ENCODE results near the gene ZNF276.

ZNF276 gene

GRCh38 chr16:89685916-89686315 lies 35.4 kb upstream of the ZNF276 start:
- H2AFZ ChIP-seq (ENCODE audit: low read depth, low read length): no peak overlapping the region
- H3K79me2 ChIP-seq (ENCODE audit: insufficient read depth, low read length): peaks cover 20% of the 10 kb centered on the region
- no peak for TF ChIP-seq CTCF (IDR thresholded peaks at IDR 0.05; ENCODE audit: borderline replicate concordance, extremely low read depth, low read length, poor library complexity, severe bottlenecking)
- TF ChIP-seq EZH2 (IDR thresholded peaks at IDR 0.05; ENCODE audit: borderline replicate concordance, low read depth, low read length, severe bottlenecking): no peak
- H3K4me2 ChIP-seq (ENCODE audit: insufficient read depth, low read length): peak overlapping the region; percentile 89
- DNase-seq (no peak), ATAC-seq (ENCODE audit: insufficient read depth, low read depth) (no peak)
- H3K36me3 ChIP-seq (ENCODE audit: insufficient read depth, low read length): peaks cover 16% of the 10 kb centered on the region
- no peak overlapping the region for H3K9ac ChIP-seq (ENCODE audit: low read depth, low read length)
- no peaks in the 10 kb centered on the region for H3K27me3 ChIP-seq (ENCODE audit: insufficient read depth, low read length, poor library complexity)
- H3K4me1 ChIP-seq (ENCODE audit: insufficient read depth, low read length): peaks cover 22% of the 10 kb centered on the region
- H4K20me1 ChIP-seq (ENCODE audit: insufficient read depth, low read length): no peaks in the 10 kb centered on the region
- H3K9me3 ChIP-seq (ENCODE audit: insufficient read depth, low read length, severe bottlenecking): peaks cover 8% of the 10 kb centered on the region
- H3K27ac ChIP-seq (ENCODE audit: low read length): no peak overlapping the region
- peak overlapping the region in 1 of 2 experiments; percentile 75; a peak in 1 of 4 replicates for H3K4me3 ChIP-seq (ENCODE audit: low read depth in 1 of 2, low read length in 2 of 2)

- peak within 1 kb of the TSS; percentile 98 for H2AFZ ChIP-seq (ENCODE audit: low read depth, low read length)
- H3K79me2 ChIP-seq (ENCODE audit: insufficient read depth, low read length): peaks cover 20% of the 10 kb centered on the region
- H3K27me3 ChIP-seq (ENCODE audit: insufficient read depth, low read length, poor library complexity): no peaks in the 10 kb centered on the region
- peaks cover 22% of the 10 kb centered on the region for H3K4me1 ChIP-seq (ENCODE audit: insufficient read depth, low read length)
- H3K9me3 ChIP-seq (ENCODE audit: insufficient read depth, low read length, severe bottlenecking): peaks cover 8% of the 10 kb centered on the region
- ATAC-seq (ENCODE audit: insufficient read depth, low read depth) (peak; percentile 93), DNase-seq (peak; percentile 92)
- H4K20me1 ChIP-seq (ENCODE audit: insufficient read depth, low read length): no peaks in the 10 kb centered on the region
- H3K4me2 ChIP-seq (ENCODE audit: insufficient read depth, low read length): peak within 1 kb of the TSS; percentile 89
- TF ChIP-seq CTCF (IDR thresholded peaks at IDR 0.05; ENCODE audit: borderline replicate concordance, extremely low read depth, low read length, poor library complexity, severe bottlenecking) (no peak), EZH2 (IDR thresholded peaks at IDR 0.05; ENCODE audit: borderline replicate concordance, low read depth, low read length, severe bottlenecking) (no peak)
- peak within 1 kb of the TSS; percentile 43 to 75 for H3K4me3 ChIP-seq (ENCODE audit: low read depth in 1 of 2, low read length in 2 of 2)
- H3K9ac ChIP-seq (ENCODE audit: low read depth, low read length): peak within 1 kb of the TSS; percentile 70
- peaks cover 22% of the 10 kb centered on the region for H3K36me3 ChIP-seq (ENCODE audit: insufficient read depth, low read length)
- H3K27ac ChIP-seq (ENCODE audit: low read length): peak within 1 kb of the TSS; percentile 96
Observed at GRCh38 chr16:89686520-89687091, 34.7 kb upstream of the ZNF276 start, which contains the start of gene CDK10. Gene CDK10, plus strand, starts transcription at chr16:89686689. Its CDS starts 22 bp downstream, at chr16:89686711.

GRCh38 chr16:89687092-89687940 lies 34.0 kb upstream of the ZNF276 start:
- TF ChIP-seq EZH2 (IDR thresholded peaks at IDR 0.05; ENCODE audit: borderline replicate concordance, low read depth, low read length, severe bottlenecking) (no peak), CTCF (IDR thresholded peaks at IDR 0.05; ENCODE audit: borderline replicate concordance, extremely low read depth, low read length, poor library complexity, severe bottlenecking) (peak; percentile 20)

More at GRCh38 chr16:89687092-89687940, 34.0 kb upstream of the ZNF276 start:
- H2AFZ ChIP-seq (ENCODE audit: low read depth, low read length): peak overlapping the region; percentile 98
- peaks cover 28% of the 10 kb centered on the region for H3K36me3 ChIP-seq (ENCODE audit: insufficient read depth, low read length)
- peak overlapping the region; percentile 89 for H3K4me2 ChIP-seq (ENCODE audit: insufficient read depth, low read length)
- H3K79me2 ChIP-seq (ENCODE audit: insufficient read depth, low read length): peaks cover 20% of the 10 kb centered on the region
- peaks cover 22% of the 10 kb centered on the region for H3K4me1 ChIP-seq (ENCODE audit: insufficient read depth, low read length)
- ATAC-seq (ENCODE audit: insufficient read depth, low read depth) (peak; percentile 52), DNase-seq (no peak)
- H3K27me3 ChIP-seq (ENCODE audit: insufficient read depth, low read length, poor library complexity): no peaks in the 10 kb centered on the region
- H3K9me3 ChIP-seq (ENCODE audit: insufficient read depth, low read length, severe bottlenecking): peaks cover 8% of the 10 kb centered on the region
- no peaks in the 10 kb centered on the region for H4K20me1 ChIP-seq (ENCODE audit: insufficient read depth, low read length)
- H3K9ac ChIP-seq (ENCODE audit: low read depth, low read length): peak overlapping the region; percentile 70
- H3K4me3 ChIP-seq (ENCODE audit: low read depth in 1 of 2, low read length in 2 of 2): peak overlapping the region; percentile 43 to 75; a peak in 3 of 4 replicates
- H3K27ac ChIP-seq (ENCODE audit: low read length): peak overlapping the region; percentile 96
